NCI-H69 (cell line): ENCODE measurements around the gene STARD3.

Experiments used
- DNase-seq: peaks from one replicate; lab custom pipeline; 2025; lab: John Stamatoyannopoulos, UW

STARD3 gene

DNA sequence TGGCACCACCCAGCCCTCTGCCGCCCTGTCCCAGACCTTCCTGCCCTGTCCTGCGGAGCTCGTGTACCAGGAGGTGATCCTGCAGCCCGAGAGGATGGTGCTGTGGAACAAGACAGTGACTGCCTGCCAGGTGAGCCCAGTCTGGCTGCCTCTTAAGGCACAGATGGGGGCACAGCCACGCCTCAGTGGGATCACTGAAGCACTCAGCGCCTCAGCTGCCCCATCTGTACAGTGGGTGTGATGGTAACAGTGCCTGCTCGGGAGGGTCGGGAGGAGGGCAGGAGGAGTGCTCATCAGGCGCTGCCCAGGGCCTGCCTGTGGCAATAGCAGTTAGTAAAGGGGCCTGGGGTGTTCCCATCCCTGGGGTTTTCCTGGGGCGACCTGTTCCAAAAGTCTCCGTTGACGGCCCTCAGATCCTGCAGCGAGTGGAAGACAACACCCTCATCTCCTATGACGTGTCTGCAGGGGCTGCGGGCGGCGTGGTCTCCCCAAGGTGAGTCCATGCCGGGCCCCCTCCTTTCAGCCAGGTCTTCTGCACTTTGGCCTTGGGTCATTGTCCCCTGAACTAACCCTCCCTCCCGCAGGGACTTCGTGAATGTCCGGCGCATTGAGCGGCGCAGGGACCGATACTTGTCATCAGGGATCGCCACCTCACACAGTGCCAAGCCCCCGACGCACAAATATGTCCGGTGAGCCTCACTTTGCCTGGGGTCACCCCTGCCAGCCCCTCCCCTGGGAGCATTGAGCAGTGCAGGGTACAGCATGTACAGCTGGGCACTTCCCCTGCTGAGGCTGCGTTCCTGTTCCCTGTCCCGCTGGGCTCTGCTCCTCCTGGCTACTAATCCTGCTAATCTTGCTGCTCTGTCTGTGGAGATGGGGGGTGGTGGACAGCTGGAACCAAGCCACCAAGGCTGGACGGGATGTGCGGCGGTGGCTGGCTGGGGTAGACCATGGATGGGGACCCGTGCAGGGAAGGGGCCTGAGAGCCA is 23.7 kb downstream of the STARD3 start:
- DNase-seq = no peak

DNA sequence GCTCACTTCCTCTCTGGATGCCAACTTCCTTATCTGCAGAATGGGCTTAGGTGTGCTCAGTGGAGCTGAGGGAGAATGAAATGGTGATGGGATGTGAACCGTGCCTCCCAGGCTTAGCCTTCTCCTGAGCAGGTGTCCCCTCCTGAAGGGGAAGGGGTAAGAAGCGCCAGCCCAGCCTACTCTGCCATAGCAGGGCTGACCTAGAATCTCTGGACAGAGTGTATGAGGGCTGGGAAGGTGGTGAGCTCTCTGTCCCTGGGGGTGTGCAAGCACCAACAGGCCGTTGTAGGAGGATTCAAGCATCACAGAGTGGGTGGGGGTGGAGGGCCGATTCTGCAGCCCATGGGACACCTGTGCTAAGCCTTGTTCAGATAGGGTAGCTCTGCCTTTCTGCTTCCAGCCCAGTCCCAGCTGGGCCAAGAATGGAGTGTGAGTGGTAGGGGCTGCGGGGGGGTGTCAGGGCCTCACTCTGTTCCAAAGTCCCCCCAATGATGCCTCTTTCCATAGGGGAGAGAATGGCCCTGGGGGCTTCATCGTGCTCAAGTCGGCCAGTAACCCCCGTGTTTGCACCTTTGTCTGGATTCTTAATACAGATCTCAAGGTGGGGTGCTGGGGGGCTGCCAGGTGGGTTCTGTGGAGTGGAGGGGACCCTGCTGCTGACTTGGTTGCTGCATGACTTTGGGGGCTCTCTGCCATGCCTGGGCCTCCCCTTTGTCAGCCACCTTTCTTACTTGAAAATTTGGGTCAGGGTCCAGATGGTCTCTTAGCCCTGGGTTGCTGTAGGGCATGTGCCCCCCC is 25.0 kb downstream of the STARD3 start:
- no peak for DNase-seq

DNA sequence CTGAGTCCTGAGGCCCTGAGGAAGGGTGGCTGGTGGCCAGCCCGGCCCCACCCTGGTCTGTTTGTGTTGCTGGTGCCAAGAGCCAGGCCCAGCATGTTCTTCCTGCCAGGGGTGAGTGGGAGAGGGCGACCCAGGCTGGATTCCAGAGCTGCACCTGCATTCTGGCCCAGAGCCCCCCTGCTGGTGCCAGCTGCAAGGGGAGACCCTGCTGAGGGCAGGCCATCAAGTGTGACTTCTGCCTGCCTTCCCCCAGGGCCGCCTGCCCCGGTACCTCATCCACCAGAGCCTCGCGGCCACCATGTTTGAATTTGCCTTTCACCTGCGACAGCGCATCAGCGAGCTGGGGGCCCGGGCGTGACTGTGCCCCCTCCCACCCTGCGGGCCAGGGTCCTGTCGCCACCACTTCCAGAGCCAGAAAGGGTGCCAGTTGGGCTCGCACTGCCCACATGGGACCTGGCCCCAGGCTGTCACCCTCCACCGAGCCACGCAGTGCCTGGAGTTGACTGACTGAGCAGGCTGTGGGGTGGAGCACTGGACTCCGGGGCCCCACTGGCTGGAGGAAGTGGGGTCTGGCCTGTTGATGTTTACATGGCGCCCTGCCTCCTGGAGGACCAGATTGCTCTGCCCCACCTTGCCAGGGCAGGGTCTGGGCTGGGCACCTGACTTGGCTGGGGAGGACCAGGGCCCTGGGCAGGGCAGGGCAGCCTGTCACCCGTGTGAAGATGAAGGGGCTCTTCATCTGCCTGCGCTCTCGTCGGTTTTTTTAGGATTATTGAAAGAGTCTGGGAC is 25.8 kb downstream of the STARD3 start:
- DNase-seq = peak; percentile 62

DNA sequence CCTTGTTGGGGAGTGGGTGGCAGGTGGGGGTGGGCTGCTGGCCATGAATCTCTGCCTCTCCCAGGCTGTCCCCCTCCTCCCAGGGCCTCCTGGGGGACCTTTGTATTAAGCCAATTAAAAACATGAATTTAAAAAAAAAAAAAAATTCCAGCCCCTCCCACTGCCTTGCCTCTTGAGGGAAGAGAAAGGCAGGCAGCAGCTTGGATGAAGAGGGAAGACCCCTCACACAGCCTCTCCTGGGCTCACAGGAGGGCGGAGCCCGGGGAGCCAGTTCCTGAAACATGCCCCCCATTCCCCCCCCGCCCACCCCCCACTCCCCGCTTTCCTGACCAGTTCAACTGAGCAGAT is 26.4 kb downstream of the STARD3 start:
- DNase-seq = no peak

DNA sequence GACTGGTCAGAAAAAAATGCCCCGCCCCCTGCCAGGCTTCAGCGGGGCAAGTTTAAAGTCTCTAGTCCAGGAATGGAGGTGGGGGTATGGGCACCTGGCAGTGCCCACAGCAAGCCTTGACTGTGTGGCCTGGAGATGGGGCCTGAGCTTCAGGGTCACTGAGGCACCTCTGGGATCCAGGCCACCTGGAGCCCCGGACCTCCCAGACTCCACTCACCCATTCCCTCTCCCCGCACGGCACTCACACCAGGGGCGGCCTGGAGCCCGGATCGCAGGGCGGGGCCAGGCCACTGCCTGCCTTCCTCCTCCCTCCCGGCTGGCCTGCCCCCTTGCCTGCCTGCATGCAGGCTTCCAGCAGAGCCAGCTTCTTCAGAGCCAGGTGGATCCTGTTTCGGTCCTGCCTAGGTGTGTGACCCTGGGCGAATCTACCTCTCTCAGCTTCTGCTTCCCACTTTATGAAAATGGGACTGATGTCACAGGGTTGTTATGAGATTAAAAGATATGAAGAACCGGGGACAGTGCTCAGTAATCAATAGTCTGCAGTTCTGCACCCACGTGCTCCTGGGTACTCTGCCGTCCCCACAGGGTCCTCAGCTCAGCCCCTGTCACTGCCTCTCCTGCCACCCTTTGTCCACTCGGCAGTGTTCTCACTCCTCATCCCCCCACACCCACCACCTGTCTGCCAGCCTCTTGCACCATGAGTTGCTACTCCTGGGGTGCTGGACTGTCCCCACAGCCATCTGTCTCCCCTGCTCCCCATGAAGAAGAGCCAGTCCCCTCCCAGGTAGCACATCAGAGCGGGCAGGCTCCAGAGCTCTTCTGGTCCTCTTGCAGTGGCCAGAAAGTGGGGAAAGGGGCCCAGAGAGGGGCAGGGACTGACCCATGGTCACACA is 27.0 kb downstream of the STARD3 start:
- peak; percentile 68 for DNase-seq

DNA sequence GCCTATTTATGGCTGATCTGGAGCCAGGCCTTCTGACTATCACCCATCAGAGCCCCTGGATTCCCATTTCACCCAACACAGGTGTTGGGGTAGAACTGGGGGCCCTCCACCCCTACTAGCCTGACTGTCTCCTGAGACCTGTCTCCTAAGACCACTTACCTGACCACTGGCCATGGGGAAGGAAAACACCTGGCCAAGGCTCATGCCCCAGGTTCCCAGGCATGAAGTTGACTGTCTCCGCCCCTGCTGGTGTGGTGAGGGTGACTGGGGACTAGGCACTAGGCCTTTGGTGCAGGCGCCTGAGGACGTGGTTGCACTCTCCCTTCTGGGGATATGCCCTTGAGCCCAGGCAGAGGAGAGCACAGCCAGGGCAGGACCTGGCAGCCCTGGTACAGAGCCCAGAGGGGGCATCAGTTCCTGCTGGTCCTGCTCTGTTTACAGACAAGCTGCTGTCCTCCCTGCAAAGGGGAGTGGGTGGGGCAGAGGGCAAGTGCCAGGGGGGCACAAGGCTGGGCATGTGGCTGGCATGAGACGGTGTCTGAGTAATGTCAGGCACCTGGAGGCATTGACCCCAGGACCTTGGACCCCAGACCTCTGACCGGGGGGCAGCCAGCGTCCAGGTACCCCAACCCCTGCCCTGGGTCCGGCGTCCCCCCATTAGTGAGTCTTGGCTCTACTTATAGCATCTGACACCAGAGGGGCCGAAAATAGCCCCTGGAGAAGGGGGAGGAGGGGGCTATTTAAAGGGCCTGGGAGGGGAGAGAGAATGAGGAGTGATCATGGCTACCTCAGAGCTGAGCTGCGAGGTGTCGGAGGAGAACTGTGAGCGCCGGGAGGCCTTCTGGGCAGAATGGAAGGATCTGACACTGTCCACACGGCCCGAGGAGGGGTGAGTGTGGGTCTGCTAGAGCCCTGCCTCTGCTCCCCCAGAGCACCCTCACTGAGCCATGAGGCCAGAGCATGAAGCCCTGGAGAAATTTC is 27.9 kb downstream of the STARD3 start, which contains the start of gene TCAP:
TSS of gene TCAP (plus strand) at position 769 of the 981 bp plus-strand sequence. CDS start at position 780, 11 bp downstream.
- DNase-seq = no peak

DNA sequence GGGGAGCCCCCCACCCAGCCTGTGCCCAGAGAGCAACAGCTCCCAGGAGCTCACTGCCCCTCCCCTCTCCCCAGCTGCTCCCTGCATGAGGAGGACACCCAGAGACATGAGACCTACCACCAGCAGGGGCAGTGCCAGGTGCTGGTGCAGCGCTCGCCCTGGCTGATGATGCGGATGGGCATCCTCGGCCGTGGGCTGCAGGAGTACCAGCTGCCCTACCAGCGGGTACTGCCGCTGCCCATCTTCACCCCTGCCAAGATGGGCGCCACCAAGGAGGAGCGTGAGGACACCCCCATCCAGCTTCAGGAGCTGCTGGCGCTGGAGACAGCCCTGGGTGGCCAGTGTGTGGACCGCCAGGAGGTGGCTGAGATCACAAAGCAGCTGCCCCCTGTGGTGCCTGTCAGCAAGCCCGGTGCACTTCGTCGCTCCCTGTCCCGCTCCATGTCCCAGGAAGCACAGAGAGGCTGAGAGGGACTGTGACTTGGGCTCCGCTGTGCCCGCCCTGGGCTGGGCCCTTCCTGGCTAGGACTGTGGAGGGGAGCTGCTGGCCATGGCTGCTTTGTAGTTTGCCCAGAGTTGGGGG is 28.8 kb downstream of the STARD3 start:
- peak; percentile 54 for DNase-seq

DNA sequence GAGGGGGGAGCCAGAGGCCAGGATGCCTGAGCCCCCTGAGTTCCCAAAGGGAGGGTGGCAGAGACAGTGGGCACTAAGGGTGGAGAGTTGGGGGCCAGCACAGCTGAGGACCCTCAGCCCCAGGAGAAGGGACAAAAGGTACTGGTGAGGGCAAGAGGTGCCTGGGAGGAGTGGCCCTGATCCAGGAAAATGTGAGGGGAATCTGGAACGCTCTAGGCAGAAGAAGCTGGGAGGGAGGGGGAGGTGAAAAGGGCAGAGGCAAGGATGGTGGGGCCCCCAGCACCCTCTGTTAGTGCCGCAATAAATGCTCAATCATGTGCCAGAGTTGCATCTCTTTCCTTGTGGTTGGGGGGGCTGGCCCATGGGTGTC is 29.3 kb downstream of the STARD3 start:
- no peak for DNase-seq

DNA sequence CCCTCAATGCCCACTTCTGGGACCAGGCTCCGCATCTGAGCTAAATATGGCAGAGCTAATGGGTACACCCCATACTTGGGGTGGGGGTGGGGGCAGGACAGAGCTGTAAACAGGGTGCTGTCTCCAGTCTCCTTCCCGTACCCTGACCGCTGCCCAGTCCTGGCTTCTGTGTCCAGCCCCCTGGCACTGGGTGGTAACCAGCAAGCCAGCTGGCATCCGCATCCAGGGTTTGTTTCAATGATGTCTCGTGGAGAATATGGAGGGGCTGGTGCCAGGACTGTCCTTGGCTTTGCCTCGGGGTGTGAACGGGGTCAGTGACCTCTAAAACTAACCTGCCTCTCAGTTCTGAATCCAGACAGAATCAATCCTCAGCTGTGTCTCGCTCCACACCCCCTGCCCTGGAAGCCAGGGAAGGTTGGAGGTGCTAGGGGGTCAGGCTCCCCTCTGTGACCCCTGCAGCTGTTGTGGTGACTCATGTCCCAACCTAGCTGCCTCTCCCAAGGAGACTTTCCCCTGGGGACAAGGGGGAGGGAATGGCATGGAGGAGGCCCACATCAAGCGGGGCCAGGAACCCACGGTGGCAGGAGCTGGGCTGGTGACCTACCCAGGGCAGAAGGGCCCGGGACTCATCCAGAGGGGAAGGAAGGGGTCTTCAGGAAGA is 29.8 kb downstream of the STARD3 start:
- DNase-seq = peak; percentile 9

DNA sequence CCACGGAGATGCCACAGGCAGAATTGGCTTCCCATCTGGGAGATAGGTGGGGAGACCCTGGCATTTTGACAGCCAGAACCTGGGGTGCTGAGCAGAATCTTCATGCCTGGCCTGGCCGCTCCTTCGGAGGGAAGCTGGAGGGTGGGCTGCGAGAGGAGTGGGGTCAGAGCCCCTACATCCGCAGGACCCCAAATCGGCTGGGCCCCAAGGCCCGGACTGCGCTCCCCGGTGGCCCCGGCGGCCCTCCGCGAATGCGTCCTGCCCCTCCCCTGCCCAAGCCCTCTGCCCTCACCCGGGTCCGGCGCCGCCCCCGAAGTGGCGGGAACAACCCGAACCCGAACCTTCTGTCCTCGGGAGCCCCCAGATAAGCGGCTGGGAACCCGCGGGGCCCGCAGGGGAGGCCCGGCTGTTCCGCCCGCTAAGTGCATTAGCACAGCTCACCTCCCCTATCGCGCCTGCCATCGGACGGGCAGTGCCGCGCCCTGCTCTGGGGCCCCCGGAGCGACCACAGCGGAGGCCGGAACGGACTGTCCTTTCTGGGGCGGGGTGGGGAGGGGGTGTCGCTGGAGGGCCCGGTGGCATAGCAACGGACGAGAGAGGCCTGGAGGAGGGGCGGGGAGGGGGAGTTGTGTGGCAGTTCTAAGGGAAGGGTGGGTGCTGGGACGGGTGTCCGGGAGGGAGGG is 30.5 kb downstream of the STARD3 start:
- DNase-seq = peak; percentile 36

DNA sequence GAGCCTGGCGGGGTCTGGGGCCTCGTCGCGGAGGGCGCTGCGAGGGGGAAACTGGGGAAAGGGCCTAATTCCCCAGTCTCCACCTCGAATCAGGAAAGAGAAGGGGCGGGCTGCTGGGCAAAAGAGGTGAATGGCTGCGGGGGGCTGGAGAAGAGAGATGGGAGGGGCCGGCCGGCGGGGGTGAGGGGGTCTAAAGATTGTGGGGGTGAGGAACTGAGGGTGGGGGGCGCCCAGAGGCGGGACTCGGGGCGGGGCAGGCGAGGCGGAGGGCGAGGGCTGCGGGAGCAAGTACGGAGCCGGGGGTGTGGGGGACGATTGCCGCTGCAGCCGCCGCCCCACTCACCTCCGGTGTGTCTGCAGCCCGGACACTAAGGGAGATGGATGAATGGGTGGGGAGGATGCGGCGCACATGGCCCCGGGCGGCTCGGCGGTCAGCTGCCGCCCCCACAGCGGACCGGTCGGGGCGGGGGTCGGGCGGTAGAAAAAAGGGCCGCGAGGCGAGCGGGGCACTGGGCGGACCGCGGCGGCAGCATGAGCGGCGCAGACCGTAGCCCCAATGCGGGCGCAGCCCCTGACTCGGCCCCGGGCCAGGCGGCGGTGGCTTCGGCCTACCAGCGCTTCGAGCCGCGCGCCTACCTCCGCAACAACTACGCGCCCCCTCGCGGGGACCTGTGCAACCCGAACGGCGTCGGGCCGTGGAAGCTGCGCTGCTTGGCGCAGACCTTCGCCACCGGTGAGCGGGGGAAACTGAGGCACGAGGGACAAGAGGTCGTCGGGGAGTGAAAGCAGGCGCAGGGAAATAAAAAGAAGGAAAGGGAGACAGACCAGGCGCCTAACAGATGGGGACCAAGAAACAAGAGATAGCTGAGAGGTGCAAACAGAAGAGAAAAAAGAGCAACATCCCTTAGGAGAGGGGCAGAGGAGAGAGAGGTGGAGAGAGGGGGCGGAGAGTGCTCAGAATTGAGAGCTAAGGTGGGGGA is 31.3 kb downstream of the STARD3 start, which contains the start of gene PNMT:
TSS of gene PNMT (plus strand) at position 509 of the 980 bp plus-strand sequence. CDS start at position 532, 23 bp downstream.
- peak; percentile 75 for DNase-seq

DNA sequence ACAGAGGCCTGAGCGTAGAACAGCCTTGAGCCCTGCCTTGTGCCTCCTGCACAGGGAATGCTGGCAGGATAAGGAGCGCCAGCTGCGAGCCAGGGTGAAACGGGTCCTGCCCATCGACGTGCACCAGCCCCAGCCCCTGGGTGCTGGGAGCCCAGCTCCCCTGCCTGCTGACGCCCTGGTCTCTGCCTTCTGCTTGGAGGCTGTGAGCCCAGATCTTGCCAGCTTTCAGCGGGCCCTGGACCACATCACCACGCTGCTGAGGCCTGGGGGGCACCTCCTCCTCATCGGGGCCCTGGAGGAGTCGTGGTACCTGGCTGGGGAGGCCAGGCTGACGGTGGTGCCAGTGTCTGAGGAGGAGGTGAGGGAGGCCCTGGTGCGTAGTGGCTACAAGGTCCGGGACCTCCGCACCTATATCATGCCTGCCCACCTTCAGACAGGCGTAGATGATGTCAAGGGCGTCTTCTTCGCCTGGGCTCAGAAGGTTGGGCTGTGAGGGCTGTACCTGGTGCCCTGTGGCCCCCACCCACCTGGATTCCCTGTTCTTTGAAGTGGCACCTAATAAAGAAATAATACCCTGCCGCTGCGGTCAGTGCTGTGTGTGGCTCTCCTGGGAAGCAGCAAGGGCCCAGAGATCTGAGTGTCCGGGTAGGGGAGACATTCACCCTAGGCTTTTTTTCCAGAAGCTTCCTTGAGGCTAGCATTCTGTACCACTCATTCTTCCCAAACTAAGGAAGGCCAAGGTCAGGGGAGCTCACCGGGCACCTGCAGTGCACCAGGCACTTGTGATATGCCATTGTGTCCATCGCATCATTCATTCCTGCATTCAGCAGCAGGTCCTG is 33.2 kb downstream of the STARD3 start:
- DNase-seq = no peak

DNA sequence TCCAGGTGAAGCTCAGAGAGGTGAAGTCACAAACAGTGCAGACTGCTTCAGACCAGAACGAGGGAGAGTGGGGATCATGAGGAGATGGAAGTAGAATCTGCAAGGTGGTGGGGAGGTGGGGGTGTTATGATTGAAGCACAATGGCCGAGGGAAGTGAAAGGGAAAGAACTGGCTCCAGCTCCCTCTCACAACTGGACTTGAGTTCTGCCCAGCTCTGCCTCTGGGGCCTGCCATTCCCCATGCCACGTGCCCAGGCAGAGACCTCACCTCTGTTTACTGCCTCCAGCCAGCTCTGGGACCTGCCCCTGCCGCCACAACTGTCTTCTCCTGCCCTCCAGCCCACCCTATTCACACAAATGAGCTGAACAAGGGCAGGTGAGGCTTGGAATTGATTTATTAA is 33.8 kb downstream of the STARD3 start:
- no peak for DNase-seq

DNA sequence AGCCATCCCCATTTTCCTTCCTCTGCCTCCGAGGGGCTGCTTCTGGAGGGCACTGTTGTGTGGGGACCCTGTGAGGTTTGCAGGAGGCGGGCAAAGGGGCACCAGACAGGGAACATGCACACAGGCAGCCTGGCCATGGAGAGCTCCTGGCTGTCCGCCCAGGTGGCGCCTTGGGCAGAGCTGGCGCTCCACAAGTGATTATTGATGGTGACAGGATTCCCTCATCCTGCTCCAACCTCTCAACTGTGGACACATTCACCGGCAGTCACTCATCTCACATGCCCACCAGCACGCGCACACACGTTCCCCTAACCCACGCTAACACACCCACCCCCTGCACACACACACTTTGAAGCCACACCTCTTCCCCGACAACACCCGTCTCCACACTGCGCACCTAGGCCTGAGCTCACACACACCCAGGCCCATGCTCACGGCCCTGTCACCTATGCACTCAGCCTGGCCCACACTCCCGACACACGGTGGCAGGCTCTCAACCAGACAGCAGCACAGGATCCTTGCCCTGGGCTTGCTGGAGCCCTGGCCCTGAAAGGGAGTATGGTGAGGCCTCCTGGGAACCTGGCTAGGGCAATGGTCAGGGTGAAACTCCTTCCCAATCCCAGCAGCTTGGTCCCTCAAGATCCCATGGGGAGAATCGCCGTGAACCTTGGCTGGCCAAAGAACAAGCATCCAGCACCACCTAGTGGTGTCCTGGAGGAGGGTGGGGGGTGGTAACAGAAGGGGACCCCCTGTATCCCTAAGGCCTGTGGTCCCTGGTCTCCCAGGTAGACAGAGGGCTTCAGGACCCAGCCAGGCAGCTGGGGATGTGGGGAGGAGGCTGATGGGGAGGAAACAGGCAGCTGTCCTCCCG is 34.9 kb downstream of the STARD3 start:
- peak; percentile 54 for DNase-seq
